CD4-positive, CD25-positive, alpha-beta regulatory T cell (primary cell): ENCODE measurements around the gene NF2. TPM values are rescaled to one million over a fixed set of nuclear protein-coding genes. Genes with fewer than 3 reads are reported as not detected.
A peak's percentile ranks its signal among the peaks of the same experiment; 100 is the strongest.

ENCODE experiments used
- ATAC-seq, 2 donors: fragments of 150-1000 bp; cut with Tn5 transposase; one replicate each; pipeline ENCODE4 v1.10.0; 2021; ENCODE audit warnings: low read depth in 2 of 2, moderate number of reproducible peaks in 2 of 2, moderate library complexity in 1 of 2
- DNase-seq, 3 donors: peaks; one replicate each; pipeline versions ENCODE4 v3.0.0 to v3.0.0-alpha.2; 2012 to 2022; ENCODE audit warnings: mixed read lengths in 1 of 3
- H3K27ac ChIP-seq: one replicate; pipeline ENCODE4 v1.7.0; 2013; ENCODE audit warnings: mild to moderate bottlenecking, low read length; ENCODE audit not compliant: insufficient read depth, poor library complexity, severe bottlenecking
- H3K27me3 ChIP-seq: one replicate; pipeline ENCODE4 v1.7.0; 2013; ENCODE audit warnings: low read length; ENCODE audit not compliant: control insufficient read depth, insufficient read depth
- H3K36me3 ChIP-seq: one replicate; pipeline ENCODE4 v1.7.0; 2013; ENCODE audit warnings: mild to moderate bottlenecking, low read length, moderate library complexity; ENCODE audit not compliant: control insufficient read depth, insufficient read depth
- H3K4me1 ChIP-seq: 2 replicates; pipeline ENCODE4 v1.7.0; 2013; ENCODE audit warnings: mild to moderate bottlenecking, low read length; ENCODE audit not compliant: insufficient read depth, control insufficient read depth, poor library complexity, severe bottlenecking
- H3K4me3 ChIP-seq: one replicate; pipeline ENCODE4 v1.7.0; 2013; ENCODE audit warnings: low read depth, mild to moderate bottlenecking, low read length, moderate library complexity
- H3K9me3 ChIP-seq, 2 experiments: 1 replicate in 1 of 2; 2 replicates in 1 of 2; pipeline ENCODE4 v1.7.0; 2013; ENCODE audit warnings: low read length in 2 of 2, mild to moderate bottlenecking in 1 of 2, moderate library complexity in 1 of 2; ENCODE audit not compliant: control insufficient read depth in 2 of 2
- H3K27ac Mint-ChIP-seq, 3 donors: one replicate each; pipeline ENCODE4 v1.8.0; 2020 to 2022; ENCODE audit warnings: mild to moderate bottlenecking in 3 of 3, mixed read lengths in 3 of 3, moderate library complexity in 2 of 3
- H3K27me3 Mint-ChIP-seq: one replicate; pipeline ENCODE4 v1.8.0; 2022; ENCODE audit warnings: mild to moderate bottlenecking, mixed read lengths
- H3K36me3 Mint-ChIP-seq: one replicate; pipeline ENCODE4 v1.8.0; 2020; ENCODE audit warnings: mixed read lengths
- H3K4me1 Mint-ChIP-seq, 4 donors: one replicate each; pipeline ENCODE4 v1.8.0; 2020 to 2022; ENCODE audit warnings: mixed read lengths in 4 of 4, mild to moderate bottlenecking in 1 of 4
- H3K4me3 Mint-ChIP-seq, 4 donors: one replicate each; pipeline ENCODE4 v1.8.0; 2020 to 2022; ENCODE audit warnings: mild to moderate bottlenecking in 4 of 4, mixed read lengths in 4 of 4, moderate library complexity in 3 of 4
- H3K9me3 Mint-ChIP-seq, 7 donors: one replicate each; pipeline ENCODE4 v1.8.0; 2020 to 2022; ENCODE audit warnings: mixed read lengths in 7 of 7, mild to moderate bottlenecking in 3 of 7, moderate library complexity in 2 of 7
- polyA plus RNA-seq, 4 donors: library from polyadenylated mRNA; unstranded; fragments of 300-500 nt; fragmentation: Illumina TruSeq; gene quantifications; one replicate each; pipeline ENCODE4 v1.2.3, GENCODE V29; 2021
- total RNA-seq: library from RNA; stranded (reverse); gene quantifications from one replicate; pipeline ENCODE4 v1.2.3, GENCODE V29; 2022

Gene NF2
- total and polyA plus RNA-seq, 5 donors from 2014 or later: 16.4 to 31.6 (median 20.0) TPM

GRCh38 chr22:29598684-29599020 lies 4.8 kb upstream of the NF2 start:
- no peak overlapping the region for H3K27ac ChIP-seq
- H3K36me3 ChIP-seq: no peaks in the 10 kb centered on the region
- peak overlapping the region in 1 of 4 donors; percentile 58 for H3K4me3 Mint-ChIP-seq
- peaks cover 4% of the 10 kb centered on the region for H3K27me3 Mint-ChIP-seq
- peaks cover 3% of the 10 kb centered on the region for H3K4me1 ChIP-seq
- H3K9me3 Mint-ChIP-seq: no peaks in the 10 kb centered on the region
- no peaks in the 10 kb centered on the region for H3K9me3 ChIP-seq
- DNase-seq: no peak
- H3K27me3 ChIP-seq: no peaks in the 10 kb centered on the region
- H3K27ac Mint-ChIP-seq: peak overlapping the region in 1 of 3 donors; percentile 56
- H3K4me1 Mint-ChIP-seq: peaks cover 0 to 11% (median 5%) of the 10 kb centered on the region in 4 donors
- no peak overlapping the region for H3K4me3 ChIP-seq
- no peak for ATAC-seq
- H3K36me3 Mint-ChIP-seq: no peaks in the 10 kb centered on the region

DNA sequence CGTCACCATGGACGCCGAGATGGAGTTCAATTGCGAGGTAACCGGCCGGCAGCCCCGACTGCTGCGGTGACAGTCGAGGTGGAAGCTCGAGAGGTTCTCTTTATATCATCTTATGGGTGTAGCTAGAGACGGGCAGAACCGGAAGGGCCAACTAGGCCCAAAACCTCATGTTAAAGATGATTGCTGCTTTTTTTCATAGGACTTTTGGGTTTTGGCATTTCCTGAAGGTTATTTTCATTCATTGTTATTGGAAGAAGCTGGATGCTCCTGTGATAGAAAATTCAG lies 585 bp downstream of the NF2 start:
- H3K36me3 Mint-ChIP-seq: no peaks in the 10 kb centered on the region
- ATAC-seq (no peak), DNase-seq (peak in 1 of 3 donors; percentile 70)
- no peaks in the 10 kb centered on the region for H3K9me3 Mint-ChIP-seq
- Histone ChIP-seq H3K27me3 (no peaks in the 10 kb centered on the region), H3K27ac (peak overlapping the region; percentile 88), H3K36me3 (peaks cover 3% of the 10 kb centered on the region), H3K9me3 (no peaks in the 10 kb centered on the region), H3K4me1 (peaks cover 20% of the 10 kb centered on the region), H3K4me3 (peak overlapping the region; percentile 98)
- H3K27ac Mint-ChIP-seq: peak overlapping the region; percentile 83 to 94 (median 83)
- peaks cover 4% of the 10 kb centered on the region for H3K27me3 Mint-ChIP-seq
- H3K4me1 Mint-ChIP-seq: peaks cover 16 to 45% (median 29%) of the 10 kb centered on the region in 4 donors
- H3K4me3 Mint-ChIP-seq: peak overlapping the region; percentile 91 to 98 (median 96)

DNA sequence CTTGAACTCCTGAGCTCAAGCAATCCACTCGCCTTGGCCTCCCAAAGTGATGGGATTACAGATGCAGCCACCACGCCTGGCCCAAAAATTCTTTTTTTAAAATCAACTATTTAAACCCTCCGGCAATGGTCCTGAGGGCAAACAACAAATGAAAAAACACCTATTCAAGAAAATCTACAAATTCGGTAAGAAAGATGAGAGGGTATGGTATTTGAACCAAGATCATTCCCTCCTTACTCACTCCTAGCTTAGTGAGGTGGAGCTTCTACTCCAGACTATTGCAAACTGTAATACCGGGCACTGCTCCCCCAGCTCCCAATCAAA lies 2.1 kb downstream of the NF2 start:
- DNase-seq (no peak), ATAC-seq (no peak)
- Mint-ChIP-seq H3K27me3 (peaks cover 4% of the 10 kb centered on the region), H3K36me3 (peaks cover 3% of the 10 kb centered on the region), H3K4me3 (peak overlapping the region; percentile 27 to 96 (median 78)), H3K27ac (peak overlapping the region in 1 of 3 donors; percentile 83), H3K9me3 (no peaks in the 10 kb centered on the region), H3K4me1 (peaks cover 17 to 50% (median 32%) of the 10 kb centered on the region in 4 donors)
- Histone ChIP-seq H3K36me3 (peaks cover 3% of the 10 kb centered on the region), H3K9me3 (no peaks in the 10 kb centered on the region), H3K27me3 (no peaks in the 10 kb centered on the region), H3K4me1 (peaks cover 20% of the 10 kb centered on the region), H3K4me3 (peak overlapping the region; percentile 6), H3K27ac (no peak overlapping the region)

DNA sequence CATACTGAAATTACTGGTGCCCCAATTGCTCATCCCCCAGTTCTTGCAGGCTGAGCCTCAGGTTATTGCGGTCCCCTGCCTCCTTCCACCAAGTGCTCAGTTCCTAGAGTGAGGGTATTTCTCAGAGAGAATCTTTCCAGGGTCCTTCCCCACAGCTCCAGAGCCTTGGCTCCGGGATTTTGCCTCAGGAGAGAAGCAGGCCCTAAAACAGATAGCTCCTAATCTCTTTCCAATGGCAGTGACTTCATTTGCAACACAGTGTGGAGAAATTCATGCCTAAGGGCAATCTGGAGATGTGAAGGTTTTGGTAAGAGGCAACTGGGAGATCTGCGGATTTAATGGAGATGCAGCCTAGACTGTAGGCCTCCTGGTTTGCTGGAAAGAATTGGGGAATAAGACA lies 2.9 kb downstream of the NF2 start:
- H3K4me3 Mint-ChIP-seq: peak overlapping the region; percentile 27 to 85 (median 50)
- H3K4me1 ChIP-seq: peaks cover 20% of the 10 kb centered on the region
- H3K27ac Mint-ChIP-seq: peak overlapping the region in 2 of 3 donors; percentile 38 to 65
- H3K9me3 ChIP-seq: no peaks in the 10 kb centered on the region
- no peaks in the 10 kb centered on the region for H3K27me3 ChIP-seq
- DNase-seq (no peak), ATAC-seq (no peak)
- peaks cover 3% of the 10 kb centered on the region for H3K36me3 ChIP-seq
- H3K9me3 Mint-ChIP-seq: no peaks in the 10 kb centered on the region
- H3K4me3 ChIP-seq: no peak overlapping the region
- no peak overlapping the region for H3K27ac ChIP-seq
- H3K36me3 Mint-ChIP-seq: peaks cover 3% of the 10 kb centered on the region
- H3K4me1 Mint-ChIP-seq: peaks cover 17 to 50% (median 35%) of the 10 kb centered on the region in 4 donors
- H3K27me3 Mint-ChIP-seq: peaks cover 4% of the 10 kb centered on the region

GRCh38 chr22:29607426-29607825 lies 4.0 kb downstream of the NF2 start:
- Mint-ChIP-seq H3K36me3 (peaks cover 3% of the 10 kb centered on the region), H3K9me3 (peaks cover 0 to 2% (median 0%) of the 10 kb centered on the region in 7 donors), H3K27me3 (peaks cover 4% of the 10 kb centered on the region), H3K4me3 (peak overlapping the region in 1 of 4 donors; percentile 28), H3K4me1 (peaks cover 17 to 49% (median 35%) of the 10 kb centered on the region in 4 donors), H3K27ac (no peak overlapping the region)
- Histone ChIP-seq H3K36me3 (peaks cover 3% of the 10 kb centered on the region), H3K27me3 (no peaks in the 10 kb centered on the region), H3K4me1 (peaks cover 20% of the 10 kb centered on the region), H3K9me3 (no peaks in the 10 kb centered on the region), H3K4me3 (no peak overlapping the region), H3K27ac (no peak overlapping the region)
- DNase-seq: no peak
- no peak for ATAC-seq

DNA sequence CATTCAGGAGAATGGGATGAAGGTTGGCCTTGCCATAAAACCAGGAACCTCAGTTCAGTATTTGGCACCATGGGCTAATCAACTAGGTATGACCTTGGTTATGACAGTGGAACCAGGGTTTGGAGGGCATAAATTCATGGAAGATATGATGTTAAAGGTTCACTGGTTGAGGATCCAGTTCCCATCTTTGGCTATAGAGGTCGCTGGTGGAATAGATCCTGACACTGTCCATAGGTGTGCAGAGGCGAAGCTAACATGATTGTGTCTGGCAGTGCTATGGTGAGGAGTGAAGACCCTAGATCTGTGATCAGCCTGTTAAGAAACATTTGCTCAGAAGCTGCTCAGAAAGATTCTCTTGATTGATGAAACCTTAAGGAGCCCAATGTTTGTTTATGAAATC lies 5.7 kb downstream of the NF2 start:
- no peak for DNase-seq
- Mint-ChIP-seq H3K9me3 (peaks cover 0 to 2% (median 0%) of the 10 kb centered on the region in 7 donors), H3K4me1 (peaks cover 14 to 45% (median 30%) of the 10 kb centered on the region in 4 donors), H3K27ac (no peak overlapping the region), H3K36me3 (peaks cover 3% of the 10 kb centered on the region), H3K4me3 (peak overlapping the region in 1 of 4 donors; percentile 48), H3K27me3 (no peaks in the 10 kb centered on the region)
- Histone ChIP-seq H3K27ac (no peak overlapping the region), H3K9me3 (no peaks in the 10 kb centered on the region), H3K36me3 (peaks cover 3% of the 10 kb centered on the region), H3K4me3 (no peak overlapping the region), H3K4me1 (peaks cover 14% of the 10 kb centered on the region), H3K27me3 (no peaks in the 10 kb centered on the region)
- no peak for ATAC-seq

DNA sequence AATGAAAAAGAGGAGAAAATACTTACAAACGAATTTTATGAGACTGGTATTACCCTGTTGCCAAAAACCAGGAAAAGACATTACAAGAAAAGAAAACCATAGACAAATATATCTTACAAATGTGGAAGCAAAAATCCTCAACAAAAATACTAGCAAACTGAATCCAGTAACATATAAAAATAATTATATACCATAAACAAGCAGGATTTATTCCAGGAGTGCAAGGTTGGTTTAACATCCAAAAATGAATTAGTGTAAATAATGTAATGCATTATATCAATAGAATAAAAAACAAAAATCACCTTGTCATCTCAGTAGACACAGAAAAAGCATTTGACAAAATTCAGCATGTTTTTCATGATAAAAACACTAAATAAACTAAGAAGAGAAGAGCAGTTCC lies 7.3 kb downstream of the NF2 start:
- no peak overlapping the region for H3K4me3 ChIP-seq
- Mint-ChIP-seq H3K9me3 (peaks cover 0 to 2% (median 0%) of the 10 kb centered on the region in 7 donors), H3K4me3 (no peak overlapping the region), H3K27me3 (no peaks in the 10 kb centered on the region), H3K4me1 (peaks cover 13 to 34% (median 26%) of the 10 kb centered on the region in 4 donors), H3K36me3 (peaks cover 3% of the 10 kb centered on the region), H3K27ac (no peak overlapping the region)
- H3K36me3 ChIP-seq: peaks cover 3% of the 10 kb centered on the region
- no peak overlapping the region for H3K27ac ChIP-seq
- no peaks in the 10 kb centered on the region for H3K27me3 ChIP-seq
- ATAC-seq (no peak), DNase-seq (no peak)
- H3K4me1 ChIP-seq: no peaks in the 10 kb centered on the region
- H3K9me3 ChIP-seq: no peaks in the 10 kb centered on the region

- H3K27ac Mint-ChIP-seq: peak overlapping the region in 2 of 3 donors; percentile 53 to 69
- ATAC-seq: no peak
Observed at GRCh38 chr22:29615705-29616327, 12.4 kb downstream of the NF2 start.

More at GRCh38 chr22:29615705-29616327, 12.4 kb downstream of the NF2 start:
- Histone ChIP-seq H3K27ac (no peak overlapping the region), H3K27me3 (no peaks in the 10 kb centered on the region), H3K36me3 (no peaks in the 10 kb centered on the region), H3K4me1 (peaks cover 5% of the 10 kb centered on the region), H3K4me3 (no peak overlapping the region), H3K9me3 (no peaks in the 10 kb centered on the region)
- no peaks in the 10 kb centered on the region for H3K36me3 Mint-ChIP-seq
- no peaks in the 10 kb centered on the region for H3K27me3 Mint-ChIP-seq
- H3K9me3 Mint-ChIP-seq: peaks cover 0 to 2% (median 0%) of the 10 kb centered on the region in 7 donors
- H3K4me1 Mint-ChIP-seq: peaks cover 18 to 41% (median 33%) of the 10 kb centered on the region in 4 donors
- no peak overlapping the region for H3K4me3 Mint-ChIP-seq
- DNase-seq: no peak
